Mucosa of descending colon (tissue), 3 donors: ENCODE data around the gene CASKIN1. TPM values are rescaled to one million over a fixed set of nuclear protein-coding genes. Genes with fewer than 3 reads are reported as not detected.

ENCODE experiments used
- ATAC-seq: fragments of 200-7000 bp; cut with Tn5 transposase; one replicate; pipeline ENCODE4 v1.9.1; 2020; ENCODE audit warnings: mild to moderate bottlenecking, moderate library complexity
- DNase-seq, 3 donors: peaks; one replicate each; pipeline ENCODE4 v3.0.0-alpha.2; 2020
- H3K36me3 ChIP-seq: fragments of 200-600 bp; one replicate; pipeline ENCODE4 v1.8.0; 2021; ENCODE audit warnings: low read depth, mild to moderate bottlenecking
- H3K4me1 ChIP-seq: fragments of 200-600 bp; one replicate; pipeline ENCODE4 v1.8.0; 2021; ENCODE audit warnings: low read depth, mild to moderate bottlenecking
- H3K4me3 ChIP-seq: fragments of 200-600 bp; one replicate; pipeline ENCODE4 v1.8.0; 2021; ENCODE audit warnings: mild to moderate bottlenecking
- H3K9me3 ChIP-seq: fragments of 200-600 bp; one replicate; pipeline ENCODE4 v1.8.0; 2021; ENCODE audit warnings: mild to moderate bottlenecking
- intact Hi-C, 2 donors: fragments of 100-400 bp; cut with DNase I in 1 of 2; cut with micrococcal nuclease in 1 of 2; formaldehyde crosslinking; loops; one replicate each; pipeline versions ENCODE4 v1.11.0 to v1.11.1; 2022; cut with DNase I, micrococcal nuclease
- total RNA-seq, 3 donors: library from RNA; stranded (reverse); fragmentation: NEBNext Ultra II Directional in 2 of 3; extraction: Animal tissue kit (Norgen Biotek cat#: 25700) in 2 of 3; gene quantifications; one replicate each; pipeline versions ENCODE4 v1.2.1 to v1.2.4, GENCODE V29; 2021 to 2023
- TF ChIP-seq, protein P1 (sequence below): fragments of 200-600 bp; IDR thresholded peaks from one replicate; pipeline ENCODE4 v1.8.0; 2022; ENCODE audit warnings: antibody characterized with exemption, mild to moderate bottlenecking
- donor health status: DM: no; HTN: no; CAD: no; lungs with moderate emphysema.
- donor health status: DM: no; HTN: no; CAD: no.
- donor health status: DM: no; HTN: yes; CAD: no.

CASKIN1 gene
- total RNA-seq, 3 donors from 2014 or later = 0.06 to 1.5 (median 1.0) TPM

DNA sequence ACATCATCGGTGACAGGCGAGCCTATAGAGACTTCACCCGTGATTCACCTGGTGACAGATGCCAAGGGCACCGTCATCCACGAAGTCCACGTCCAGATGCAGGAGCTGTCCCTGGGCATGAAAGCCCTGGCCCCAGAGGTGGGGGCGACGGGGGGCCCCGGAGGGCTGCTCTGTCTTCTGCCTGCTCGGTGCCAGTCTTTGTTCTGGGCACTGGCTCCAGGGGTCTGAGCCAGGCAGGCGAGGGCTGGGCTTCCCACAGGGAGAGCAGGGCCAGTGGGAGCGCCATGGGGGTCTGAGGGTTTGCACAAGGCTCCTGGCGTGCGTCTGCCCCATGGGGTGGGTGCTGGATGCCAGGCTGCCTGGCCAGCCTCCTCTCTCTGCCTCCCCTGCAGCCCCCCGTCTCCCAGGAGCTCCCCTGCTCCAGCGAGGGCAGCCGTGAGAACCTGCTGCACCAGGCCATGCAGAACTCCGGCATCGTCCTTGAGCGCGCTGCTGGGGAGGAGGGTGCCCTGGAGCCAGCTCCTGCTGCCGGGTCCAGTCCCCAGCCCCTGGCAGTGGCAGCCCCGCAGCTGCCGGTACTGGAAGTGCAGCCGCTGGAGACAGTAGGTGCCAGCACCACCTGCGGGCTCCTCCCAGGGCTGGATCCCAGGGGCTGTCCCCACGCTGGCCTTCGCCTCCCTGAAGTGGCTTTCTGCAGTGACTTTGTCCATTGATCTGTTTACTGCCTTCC is 36.8 kb upstream of the CASKIN1 start:
- TF ChIP-seq, protein P1, sequence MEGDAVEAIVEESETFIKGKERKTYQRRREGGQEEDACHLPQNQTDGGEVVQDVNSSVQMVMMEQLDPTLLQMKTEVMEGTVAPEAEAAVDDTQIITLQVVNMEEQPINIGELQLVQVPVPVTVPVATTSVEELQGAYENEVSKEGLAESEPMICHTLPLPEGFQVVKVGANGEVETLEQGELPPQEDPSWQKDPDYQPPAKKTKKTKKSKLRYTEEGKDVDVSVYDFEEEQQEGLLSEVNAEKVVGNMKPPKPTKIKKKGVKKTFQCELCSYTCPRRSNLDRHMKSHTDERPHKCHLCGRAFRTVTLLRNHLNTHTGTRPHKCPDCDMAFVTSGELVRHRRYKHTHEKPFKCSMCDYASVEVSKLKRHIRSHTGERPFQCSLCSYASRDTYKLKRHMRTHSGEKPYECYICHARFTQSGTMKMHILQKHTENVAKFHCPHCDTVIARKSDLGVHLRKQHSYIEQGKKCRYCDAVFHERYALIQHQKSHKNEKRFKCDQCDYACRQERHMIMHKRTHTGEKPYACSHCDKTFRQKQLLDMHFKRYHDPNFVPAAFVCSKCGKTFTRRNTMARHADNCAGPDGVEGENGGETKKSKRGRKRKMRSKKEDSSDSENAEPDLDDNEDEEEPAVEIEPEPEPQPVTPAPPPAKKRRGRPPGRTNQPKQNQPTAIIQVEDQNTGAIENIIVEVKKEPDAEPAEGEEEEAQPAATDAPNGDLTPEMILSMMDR = no peak
- intact Hi-C loops = no loop called here
- Histone ChIP-seq H3K36me3 (peaks cover 7% of the 10 kb centered on the region), H3K4me1 (peaks cover 22% of the 10 kb centered on the region), H3K9me3 (no peaks in the 10 kb centered on the region), H3K4me3 (no peak overlapping the region)
- ATAC-seq (no peak), DNase-seq (no peak)

DNA sequence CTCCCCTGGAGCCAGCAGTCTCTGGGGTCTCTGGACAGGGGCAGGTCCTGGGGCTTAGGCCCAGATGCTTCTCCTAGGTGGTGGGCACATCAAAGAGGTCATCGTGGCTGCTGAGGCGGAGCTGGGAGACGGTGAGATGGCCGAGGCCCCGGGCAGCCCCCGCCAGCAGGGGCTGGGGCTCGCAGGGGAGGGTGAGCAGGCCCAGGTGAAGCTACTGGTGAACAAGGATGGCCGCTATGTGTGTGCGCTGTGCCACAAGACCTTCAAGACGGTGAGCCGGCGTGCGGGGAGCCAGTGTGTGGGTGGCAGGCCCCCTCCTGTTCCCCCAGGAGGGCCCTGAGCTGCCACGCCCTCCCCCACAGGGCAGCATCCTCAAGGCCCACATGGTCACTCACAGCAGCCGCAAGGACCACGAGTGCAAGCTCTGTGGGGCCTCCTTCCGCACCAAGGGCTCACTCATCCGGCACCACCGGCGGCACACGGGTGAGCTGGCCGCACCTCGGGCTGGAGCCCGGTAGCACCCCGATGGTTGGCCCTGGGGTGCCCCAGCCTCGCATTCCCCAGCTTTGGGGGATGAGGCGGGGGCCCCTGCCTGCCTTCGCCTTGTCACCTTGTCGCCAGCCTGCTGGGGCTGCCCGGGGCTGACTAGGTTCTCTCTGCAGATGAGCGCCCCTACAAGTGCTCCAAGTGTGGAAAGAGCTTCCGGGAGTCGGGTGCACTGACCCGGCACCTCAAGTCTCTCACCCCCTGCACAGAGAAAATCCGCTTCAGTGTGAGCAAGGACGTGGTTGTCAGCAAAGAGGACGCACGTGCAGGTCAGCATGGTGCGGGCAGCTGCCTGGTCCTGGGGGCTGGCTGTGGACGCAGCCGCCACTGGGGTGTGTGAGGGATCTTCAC is 35.9 kb upstream of the CASKIN1 start:
- TF ChIP-seq, protein P1 = no peak
- ATAC-seq (no peak), DNase-seq (no peak)
- no peaks in the 10 kb centered on the region for H3K9me3 ChIP-seq
- no peak overlapping the region for H3K4me3 ChIP-seq
- H3K36me3 ChIP-seq = peaks cover 7% of the 10 kb centered on the region
- intact Hi-C loops = no loop called here
- peaks cover 18% of the 10 kb centered on the region for H3K4me1 ChIP-seq

DNA sequence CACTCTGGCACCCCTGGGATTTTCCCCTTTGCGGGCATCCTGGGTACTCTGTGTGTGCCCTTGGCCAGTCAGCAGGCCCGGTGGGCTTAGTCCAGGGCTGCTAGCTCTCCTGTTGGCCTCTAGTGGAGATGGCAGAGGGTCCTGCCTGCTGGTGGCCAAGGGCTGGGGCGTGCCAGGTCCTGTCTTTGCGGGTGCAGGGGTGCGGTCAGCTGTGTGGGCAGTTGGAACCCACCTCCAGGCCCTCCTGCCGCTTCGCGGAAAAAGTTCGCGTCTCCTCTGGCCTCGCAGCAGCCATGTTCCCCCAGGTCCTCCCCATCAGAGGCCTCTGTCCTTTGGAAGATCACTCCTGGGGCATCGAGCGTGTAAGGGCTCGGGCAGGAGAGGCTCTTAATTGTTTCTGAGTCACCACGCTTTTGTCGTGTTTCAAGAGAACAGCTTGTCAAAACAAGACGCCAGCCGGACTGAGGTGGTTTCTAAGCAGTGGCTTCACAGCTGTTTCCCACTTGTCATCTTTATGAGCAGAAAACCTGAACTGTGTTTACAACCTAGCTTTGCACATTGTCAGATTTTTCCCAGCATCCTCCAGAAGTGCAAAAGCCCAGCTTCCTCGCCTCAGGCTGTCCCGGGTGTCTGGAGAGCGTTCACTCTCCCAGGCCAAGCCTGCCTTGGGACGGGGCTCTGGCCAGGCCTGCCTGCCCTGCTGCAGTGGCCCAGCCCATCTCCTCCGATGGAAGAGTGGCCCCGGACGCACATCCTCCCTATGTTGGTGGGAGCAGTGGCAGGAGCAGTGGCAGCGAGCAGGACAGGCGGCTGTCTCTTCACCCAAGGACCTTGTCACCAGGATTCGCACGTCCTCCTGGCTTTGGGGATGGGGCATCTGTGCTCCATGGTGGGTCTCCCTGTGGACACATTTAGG is 34.9 kb upstream of the CASKIN1 start:
- Histone ChIP-seq H3K4me1 (peaks cover 12% of the 10 kb centered on the region), H3K9me3 (no peaks in the 10 kb centered on the region), H3K36me3 (peaks cover 7% of the 10 kb centered on the region), H3K4me3 (no peak overlapping the region)
- TF ChIP-seq, protein P1 = no peak
- no peak for ATAC-seq
- DNase-seq = no peak
- intact Hi-C loops = no loop called here

DNA sequence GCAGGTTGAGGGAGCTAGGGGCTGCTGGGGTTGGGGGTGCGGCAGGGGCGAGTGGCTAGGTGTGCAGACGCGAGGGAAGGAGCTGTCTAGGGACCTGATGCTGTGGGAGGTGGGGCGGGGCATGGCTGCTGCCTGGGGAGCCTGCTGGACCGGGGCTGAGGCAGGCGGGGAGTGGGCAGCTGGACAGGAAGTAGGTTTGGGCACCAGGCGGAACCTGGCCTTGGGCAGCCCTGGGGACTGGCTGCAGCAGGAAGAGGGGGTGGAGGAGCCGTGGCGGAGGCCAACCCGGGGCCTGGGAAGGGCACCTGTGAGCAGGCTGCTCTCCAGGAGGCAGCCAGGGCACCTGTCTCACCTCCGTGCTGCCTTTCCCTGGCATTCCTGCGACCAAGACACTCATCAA is 34.0 kb upstream of the CASKIN1 start:
- TF ChIP-seq, protein P1 = no peak
- H3K36me3 ChIP-seq = peaks cover 7% of the 10 kb centered on the region
- ATAC-seq (no peak), DNase-seq (no peak)
- H3K4me3 ChIP-seq = no peak overlapping the region
- intact Hi-C loops = no loop called here
- H3K4me1 ChIP-seq = peaks cover 12% of the 10 kb centered on the region
- H3K9me3 ChIP-seq = no peaks in the 10 kb centered on the region

DNA sequence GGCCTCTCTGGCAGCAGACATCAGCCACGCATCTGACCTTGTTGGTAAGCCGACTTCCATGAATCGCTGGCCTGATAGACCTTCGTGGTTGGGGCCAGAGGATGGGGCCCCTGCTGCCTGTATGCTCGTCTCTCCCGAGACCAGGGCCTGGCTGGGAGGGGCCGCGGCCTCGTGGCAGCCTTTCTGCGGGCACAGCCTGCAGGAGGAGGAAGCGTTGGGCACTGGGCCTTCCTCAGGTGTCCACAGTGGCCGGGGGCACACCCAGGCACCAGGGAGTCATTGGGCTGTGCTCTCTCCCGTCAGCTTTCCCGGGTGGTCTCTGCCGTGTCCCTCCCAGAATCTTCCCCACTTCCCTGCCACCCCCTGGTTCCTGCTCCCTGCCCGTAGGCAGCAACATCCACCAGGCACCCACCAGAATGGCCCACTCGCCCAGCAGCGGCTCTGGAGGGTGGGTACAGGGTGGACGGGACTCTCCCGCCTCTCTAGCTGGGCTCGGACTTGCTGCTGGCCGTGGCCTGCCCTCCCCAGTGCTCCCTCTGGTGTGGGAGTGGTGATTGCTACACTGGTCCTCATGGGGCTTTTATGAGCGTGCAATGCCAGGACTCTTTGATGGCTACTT is 33.3 kb upstream of the CASKIN1 start:
- ATAC-seq (no peak), DNase-seq (no peak)
- TF ChIP-seq, protein P1 = no peak
- Histone ChIP-seq H3K4me1 (peaks cover 17% of the 10 kb centered on the region), H3K36me3 (peaks cover 7% of the 10 kb centered on the region), H3K4me3 (no peak overlapping the region), H3K9me3 (no peaks in the 10 kb centered on the region)
- intact Hi-C loops = no loop called here
